Caki2 (cell line): Measurements from ENCODE around the gene ZFP42. TPM values are rescaled to one million over a fixed set of nuclear protein-coding genes. Genes with fewer than 3 reads are reported as not detected.

Experiments used
- total RNA-seq: library from RNA; depleted of rRNA; stranded (reverse); fragments of >200 nt; shearing (Covaris generic); gene quantifications from 2 replicates; pipeline ENCODE4 v1.2.3, GENCODE V29; 2014; ENCODE audit warnings: low replicate concordance; rRNA removed

The ZFP42 gene
- total RNA-seq, 1 experiment from 2014 or later = not detected

Other genes with a start within 250 kb of the ZFP42 start
- not detected in 2 replicates for gene TRIML2, start 113.8 kb downstream of the ZFP42 start, total RNA-seq
- not detected in 2 replicates for gene TRIML1, start 143.7 kb downstream of the ZFP42 start, total RNA-seq